Activated T-helper 9 cell treated with anti-CD3 and anti-CD28 coated beads, Interleukin-2, amount 50 U/mL, for 16 hours (primary cell): ENCODE results near the gene PRRT2.

Source experiments
- DNase-seq: peaks from one replicate; pipeline ENCODE4 v3.0.0-alpha.2; 2020; ENCODE audit warnings: low read depth

The PRRT2 gene

DNA sequence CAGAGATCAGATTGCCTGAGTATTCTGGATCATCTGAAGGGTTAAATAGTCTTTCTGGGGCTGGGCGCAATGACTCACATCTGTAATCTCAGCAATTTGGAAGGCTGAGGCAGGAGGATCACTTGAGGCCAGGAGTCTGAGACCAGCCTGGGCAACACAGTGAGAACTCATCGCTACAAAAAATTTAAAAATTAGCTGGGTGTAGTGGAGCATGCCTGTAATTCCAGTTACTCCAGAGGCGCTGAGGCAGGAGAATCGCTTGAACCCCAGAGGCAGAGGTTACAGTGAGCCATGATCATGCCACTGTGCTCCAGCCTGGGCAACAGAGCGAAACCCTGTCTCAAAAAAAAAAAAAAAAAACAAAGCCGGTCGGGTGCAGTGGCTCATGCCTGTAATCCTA is 23.9 kb downstream of the PRRT2 start:
- DNase-seq, result no peak

DNA sequence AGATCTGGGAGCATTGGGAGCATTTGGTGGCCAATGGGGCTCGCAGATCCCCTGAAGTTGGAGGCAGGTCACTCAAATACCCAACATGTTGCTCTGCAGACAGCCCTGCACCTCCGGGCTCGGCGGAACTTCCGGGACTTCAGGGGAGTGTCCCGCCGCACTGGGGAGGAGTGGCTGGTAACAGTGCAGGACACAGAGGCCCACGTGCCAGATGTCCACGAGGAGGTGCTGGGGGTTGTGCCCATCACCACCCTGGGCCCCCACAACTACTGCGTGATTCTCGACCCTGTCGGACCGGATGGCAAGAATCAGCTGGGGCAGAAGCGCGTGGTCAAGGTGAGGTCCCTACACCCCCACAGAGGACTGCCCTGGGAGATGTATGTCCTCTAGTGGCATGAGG is 24.6 kb downstream of the PRRT2 start:
- no peak for DNase-seq

DNA sequence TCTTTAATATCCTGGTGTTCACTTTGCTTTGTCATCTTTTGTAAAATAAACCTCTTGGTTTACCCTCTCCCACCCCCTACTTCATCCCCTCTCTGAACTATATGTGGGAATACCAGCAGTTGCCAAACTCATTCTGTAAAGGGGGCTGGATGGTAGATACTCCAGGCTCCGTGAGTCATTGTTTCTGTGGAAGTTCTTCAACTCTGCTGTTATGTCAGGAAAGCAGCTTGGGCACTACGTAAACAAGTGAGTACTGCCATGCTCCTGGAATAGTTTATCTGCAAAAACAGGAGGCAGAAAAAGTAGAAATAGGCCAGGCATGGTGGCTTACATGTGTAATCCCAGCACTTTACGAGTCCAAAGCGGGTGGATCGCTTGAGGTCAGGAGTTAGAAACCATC is 25.8 kb downstream of the PRRT2 start:
- no peak for DNase-seq

DNA sequence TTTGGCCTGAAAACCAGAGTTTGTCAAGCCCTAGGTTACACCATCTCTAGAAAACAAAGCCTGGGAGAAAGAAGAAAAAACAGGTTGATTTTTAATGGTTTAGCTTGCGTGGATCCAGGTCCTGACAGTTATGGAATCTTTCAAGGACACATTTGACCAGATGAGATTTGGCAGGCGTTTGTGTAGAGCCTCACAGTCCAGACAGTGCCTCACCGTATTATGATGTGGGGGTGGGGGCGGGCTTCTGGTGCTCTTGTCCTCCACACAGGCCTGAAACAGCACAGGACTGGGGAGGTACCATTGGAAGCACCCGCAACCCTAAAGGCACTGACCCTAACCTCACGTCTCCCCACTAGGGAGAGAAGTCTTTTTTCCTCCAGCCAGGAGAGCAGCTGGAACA is 27.8 kb downstream of the PRRT2 start:
- no peak for DNase-seq

DNA sequence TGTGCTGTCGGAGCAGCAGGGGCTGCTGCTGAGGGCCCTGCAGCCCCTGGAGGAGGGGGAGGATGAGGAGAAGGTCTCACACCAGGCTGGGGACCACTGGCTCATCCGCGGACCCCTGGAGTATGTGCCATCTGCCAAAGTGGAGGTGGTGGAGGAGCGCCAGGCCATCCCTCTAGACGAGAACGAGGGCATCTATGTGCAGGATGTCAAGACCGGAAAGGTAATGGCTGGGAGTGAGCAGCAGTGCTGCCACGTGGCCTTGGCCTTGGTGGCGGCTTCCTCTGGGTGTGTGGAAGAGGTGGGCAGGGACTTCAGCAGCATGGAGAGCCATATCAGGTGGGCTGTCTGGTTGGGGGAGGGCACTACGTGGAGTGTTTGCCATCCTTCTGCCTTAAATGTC is 28.2 kb downstream of the PRRT2 start:
- no peak for DNase-seq

DNA sequence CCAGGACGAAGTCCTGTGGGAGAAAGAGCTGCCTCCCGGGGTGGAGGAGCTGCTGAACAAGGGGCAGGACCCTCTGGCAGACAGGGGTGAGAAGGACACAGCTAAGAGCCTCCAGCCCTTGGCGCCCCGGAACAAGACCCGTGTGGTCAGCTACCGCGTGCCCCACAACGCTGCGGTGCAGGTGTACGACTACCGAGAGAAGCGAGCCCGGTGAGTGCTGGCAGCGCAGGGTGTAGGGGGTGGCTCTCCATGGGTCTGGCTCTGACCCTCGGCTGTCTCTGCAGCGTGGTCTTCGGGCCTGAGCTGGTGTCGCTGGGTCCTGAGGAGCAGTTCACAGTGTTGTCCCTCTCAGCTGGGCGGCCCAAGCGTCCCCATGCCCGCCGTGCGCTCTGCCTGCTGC is 29.6 kb downstream of the PRRT2 start:
- no peak for DNase-seq

DNA sequence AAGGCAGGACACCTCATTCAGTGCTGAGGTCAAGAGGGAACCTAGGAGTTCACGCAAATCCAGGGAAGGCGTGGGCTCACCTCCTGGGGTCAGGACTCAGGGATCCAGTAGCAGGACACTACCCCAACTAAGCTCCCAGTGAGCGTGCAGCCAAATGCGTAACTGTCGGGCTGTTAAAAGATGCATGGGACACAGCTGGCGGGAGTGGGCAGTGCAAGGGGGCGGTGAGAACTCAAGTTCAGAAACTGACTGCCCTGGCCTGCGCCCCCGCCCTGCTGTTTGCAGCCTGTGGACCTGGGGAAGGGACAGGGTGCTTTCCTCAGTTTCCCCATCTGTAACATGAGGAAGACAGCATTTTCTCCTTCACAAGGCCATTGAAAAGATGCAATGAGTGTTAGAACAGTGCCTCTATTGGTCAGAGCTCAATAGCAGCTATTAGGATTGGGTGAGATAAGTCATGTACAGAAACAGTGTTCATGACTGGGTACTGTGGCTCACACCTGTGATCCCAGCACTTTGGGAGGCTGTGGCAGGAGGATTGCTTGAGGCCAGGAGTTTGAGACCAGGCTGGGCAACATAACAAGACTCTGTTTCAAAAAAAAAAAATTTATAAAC is 30.8 kb downstream of the PRRT2 start:
- DNase-seq, result no peak

DNA sequence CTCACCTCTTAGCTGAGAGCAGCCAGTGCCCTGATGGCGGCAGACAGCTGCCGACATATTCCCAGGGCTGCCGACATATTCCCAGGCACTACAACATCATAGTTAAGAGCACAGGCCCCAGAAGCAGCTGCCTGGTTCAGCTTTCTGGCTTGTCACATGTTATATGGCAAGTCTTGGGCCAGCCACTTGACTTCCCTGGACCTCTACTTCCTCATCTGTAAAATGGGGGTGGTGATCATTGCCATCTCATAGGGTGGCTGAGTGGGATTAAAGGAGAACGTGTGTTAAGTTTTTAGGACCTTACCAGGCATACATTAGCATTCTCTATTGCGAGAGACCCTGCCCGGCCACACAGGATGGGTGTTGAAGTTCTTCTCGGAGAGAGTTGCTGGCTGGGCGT is 31.9 kb downstream of the PRRT2 start:
- DNase-seq, result no peak

DNA sequence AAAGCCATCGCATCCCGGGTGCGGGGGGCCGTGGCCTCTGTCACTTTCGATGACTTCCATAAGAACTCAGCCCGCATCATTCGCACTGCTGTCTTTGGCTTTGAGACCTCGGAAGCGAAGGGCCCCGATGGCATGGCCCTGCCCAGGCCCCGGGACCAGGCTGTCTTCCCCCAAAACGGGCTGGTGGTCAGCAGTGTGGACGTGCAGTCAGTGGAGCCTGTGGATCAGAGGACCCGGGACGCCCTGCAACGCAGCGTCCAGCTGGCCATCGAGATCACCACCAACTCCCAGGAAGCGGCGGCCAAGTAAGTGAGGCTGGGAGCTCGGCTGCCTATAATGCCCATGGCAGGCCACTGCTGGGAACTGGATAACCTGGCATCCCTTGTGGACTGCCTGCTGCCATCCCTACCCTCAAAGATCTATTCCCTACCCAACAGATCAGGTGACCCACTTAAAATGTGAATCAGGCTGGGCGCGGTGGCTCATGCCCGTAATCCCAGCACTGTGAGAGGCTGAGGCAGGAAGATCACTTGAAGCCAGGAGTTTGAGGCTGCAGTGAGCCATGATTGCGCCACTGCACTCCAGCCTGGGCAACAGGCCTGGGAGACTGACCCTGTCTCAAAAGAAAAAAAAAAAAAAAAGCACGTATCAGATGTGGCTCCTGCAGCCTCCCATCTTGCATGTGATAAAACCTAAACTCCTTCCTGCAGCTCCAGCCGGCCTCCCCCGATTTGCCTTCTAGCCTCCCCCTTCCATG is 32.8 kb downstream of the PRRT2 start:
- no peak for DNase-seq

DNA sequence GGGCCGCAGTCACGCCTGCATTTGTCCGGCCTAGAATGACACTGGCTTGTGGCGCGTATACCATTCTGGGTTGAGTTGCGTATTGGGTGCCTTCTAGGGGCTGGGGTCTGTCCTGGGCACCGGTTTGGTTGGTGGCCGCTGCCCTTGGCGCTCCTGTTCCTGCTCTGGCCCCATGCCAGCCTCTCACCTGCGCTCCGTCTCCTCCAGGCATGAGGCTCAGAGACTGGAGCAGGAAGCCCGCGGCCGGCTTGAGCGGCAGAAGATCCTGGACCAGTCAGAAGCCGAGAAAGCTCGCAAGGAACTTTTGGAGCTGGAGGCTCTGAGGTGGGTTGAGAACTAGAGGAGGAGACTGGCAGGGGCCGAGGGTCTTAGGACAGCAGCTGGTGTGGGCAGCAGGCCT is 33.7 kb downstream of the PRRT2 start:
- no peak for DNase-seq

DNA sequence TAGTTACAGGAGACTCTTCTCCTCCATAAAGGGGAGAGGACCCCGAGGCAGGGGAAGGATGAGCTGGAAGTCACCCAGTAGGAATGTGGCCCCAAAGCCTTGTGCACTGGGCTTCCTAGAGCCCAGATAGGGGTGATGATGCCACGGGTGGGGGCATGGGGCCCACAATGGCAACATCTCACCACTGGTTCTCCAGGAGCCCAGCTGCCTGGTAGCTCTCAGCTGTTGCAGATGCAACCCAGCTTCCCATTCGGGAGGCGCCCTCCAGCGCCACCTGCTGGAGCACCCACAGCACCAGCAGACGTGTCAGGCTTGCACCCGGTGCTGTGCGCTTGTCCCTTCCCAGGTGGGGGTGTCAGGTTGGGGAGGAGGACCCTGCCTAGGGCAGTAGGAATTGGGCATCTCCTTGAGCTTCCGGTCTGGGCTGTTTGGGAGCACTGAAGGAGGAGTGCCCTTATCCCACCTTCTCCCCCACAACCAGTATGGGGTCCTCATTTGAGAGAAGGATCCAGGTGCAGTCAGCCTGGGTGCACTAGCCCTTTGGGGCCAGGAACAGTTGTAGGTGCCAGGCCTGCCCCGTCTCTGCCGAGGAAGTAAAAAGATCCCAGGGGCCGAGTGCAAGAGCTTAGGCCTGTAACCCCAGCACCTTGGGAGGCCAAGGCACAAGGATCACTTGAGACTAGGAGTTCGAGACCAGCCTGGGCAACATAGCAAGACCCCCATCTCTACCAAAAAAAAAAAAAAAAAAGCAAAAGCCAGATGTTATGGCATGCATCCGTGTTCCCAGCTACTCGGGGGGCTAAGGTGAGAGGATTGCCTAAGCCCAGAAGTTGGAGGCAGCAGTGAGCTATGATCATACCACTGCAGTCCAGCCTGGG is 36.7 kb downstream of the PRRT2 start:
- peak; percentile 76 for DNase-seq

DNA sequence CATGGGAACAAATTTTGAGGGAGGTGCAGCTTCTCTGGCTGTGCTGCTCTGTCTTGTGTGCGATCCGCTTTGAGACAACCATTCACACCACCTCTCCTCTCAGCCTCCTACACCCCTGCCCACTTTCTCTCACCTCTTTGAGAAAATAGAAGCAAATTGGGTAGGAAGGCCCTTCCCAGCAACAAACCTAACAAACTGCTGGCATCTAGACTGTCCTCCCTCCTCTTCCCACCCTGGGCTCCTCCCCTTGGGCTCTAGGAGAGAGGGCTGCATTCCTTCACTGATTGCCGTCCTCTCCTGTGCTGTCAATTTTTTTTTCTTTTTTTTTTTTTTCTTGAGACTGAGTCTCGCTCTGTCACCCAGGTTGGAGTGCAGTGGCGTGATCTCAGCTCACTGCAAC is 37.5 kb downstream of the PRRT2 start:
- DNase-seq, result no peak

DNA sequence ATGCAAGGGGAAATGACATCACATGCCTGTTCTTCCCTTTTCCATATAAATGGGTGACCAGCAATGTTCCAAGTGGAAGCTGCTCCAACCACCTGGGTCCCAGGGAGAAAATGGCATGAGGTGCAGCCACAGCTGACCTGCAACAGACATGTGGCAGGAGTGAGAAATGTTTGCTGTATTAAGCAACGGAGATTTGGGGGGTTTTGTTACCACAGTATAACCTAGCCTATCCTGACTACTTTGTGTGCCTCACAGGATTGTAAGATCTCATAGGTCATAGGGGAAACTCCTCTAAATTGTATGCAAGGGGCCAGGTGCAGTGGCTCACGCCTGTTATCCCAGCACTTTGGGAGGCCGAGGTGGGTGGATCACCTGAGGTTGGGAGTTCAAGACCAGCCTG is 39.0 kb downstream of the PRRT2 start:
- no peak for DNase-seq

DNA sequence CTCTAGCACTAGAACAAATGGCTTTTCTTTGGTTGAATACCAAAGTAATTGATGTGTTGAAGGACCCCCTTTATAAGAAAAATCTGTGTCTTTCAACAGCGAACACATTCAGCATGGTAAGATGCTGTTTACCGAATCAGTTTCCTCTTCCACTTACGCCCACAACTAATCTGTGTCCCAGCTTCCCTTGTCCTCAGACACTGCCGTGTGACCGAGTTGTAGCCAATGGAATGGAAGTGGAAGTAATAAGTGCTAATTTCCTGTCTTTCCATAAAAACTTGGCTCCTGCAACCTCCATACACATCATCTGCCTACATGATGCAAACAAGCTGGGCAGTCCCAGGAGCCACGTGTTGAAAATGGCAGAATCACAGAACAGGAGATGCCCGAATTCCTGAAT is 40.7 kb downstream of the PRRT2 start:
- DNase-seq, result no peak

DNA sequence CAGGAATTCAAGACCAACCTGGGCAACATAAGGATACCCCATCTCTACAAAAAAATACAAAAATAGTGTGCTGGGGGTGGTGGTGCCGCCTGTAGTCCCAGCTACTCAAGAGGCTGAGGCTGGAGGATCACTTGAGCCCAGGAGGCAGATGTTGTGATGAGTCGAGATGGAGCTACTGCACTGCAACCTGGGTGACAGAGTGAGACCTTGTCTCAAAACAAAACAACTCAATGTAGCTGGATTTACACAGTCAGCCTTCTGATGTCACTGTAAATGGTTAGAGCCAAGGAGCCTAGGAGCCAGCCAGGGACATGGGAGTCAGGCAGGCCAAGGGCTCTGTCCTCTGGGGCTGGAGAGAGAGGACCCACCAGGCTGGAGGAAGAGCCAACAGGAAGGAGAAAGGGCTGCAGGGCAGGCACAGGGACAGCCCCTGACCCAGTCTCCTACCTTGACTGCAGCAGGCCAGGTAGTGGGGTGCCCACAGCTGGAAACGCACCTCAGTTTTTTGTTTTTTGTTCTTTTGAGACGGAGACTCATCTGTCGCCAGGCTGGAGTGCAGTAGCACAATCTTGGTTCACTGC is 42.6 kb downstream of the PRRT2 start:
- no peak for DNase-seq

DNA sequence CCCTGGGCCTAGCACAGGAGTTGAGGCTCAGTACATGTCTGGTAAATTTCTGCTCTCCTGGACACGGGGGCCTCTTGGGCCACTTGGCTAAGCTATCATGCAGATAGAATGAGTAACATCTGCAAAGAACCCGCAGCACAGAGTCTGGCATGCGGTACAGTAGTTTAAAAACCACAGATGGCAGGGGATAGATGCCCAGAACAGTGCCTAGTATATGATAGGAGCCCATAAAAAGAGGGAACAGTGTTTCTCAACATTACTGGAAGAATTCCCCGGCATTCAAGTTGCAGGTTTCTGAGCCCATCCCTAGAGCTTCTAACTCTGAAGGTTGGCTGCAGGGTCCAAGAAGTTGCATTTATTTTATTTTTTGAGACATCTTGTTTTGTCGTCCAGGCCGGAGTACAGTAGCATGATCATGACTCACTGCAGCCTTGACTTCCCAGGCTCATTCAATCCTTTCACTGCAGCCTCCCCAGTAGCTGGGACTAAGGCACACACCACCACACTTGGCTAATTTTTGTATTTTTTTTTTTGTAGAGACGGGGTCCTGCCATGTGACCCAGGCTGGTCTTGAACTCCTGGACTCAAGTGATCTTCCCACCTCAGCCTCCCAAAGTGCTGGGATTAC is 45.3 kb downstream of the PRRT2 start:
- DNase-seq, result no peak

DNA sequence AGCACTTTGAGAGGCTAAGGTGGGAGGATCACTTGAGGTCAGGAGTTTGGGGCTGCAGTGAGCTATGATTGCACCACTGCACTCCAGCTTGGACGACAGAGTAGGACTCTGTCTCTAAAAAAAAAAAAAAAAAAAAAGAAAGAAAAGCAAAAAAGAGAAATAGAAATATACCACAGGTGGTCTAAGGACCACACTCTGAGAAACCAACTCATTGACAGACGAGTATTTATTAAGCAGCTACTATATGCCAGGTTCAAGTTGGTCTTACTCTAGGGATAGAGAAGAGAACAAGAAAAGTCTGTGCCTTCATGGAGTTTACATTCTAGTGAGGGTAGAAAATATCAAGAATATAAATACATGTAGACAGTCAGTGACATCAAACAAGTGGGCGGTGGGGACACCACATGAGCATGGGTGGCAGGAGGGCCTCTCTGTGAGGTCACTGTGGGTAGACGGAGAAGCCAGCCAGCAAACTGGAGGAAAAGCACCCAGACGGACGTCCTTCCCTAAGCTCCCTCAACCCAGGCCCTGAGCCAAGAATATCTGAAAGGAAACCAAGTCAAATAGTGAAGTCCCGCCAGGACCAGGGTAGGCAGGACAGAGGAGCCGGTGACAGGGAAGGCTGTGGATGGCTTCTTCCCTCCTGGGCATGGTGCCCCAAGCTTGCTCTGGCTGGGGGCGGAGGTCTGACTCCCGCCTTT is 46.3 kb downstream of the PRRT2 start:
- DNase-seq, result no peak

DNA sequence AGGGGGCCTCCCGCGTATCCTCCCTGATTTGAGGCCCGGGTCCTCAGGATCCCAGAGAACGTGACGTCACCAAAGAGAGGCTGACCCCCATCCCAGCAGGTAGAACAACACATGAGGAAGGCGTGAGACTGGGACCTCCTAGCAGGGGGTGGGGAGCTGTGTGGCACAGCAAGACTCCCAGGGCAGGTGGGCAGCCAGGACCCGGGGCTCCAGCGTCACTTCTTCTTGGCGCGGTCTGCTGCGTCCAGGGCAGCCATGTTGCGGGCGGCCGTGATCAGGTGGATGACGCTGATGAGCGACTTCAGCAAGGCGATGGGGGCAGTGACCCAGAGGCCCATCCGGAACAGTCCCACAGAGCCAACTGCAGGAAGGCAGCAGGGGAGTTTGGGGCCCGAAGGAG is 47.0 kb downstream of the PRRT2 start:
- DNase-seq, result no peak

DNA sequence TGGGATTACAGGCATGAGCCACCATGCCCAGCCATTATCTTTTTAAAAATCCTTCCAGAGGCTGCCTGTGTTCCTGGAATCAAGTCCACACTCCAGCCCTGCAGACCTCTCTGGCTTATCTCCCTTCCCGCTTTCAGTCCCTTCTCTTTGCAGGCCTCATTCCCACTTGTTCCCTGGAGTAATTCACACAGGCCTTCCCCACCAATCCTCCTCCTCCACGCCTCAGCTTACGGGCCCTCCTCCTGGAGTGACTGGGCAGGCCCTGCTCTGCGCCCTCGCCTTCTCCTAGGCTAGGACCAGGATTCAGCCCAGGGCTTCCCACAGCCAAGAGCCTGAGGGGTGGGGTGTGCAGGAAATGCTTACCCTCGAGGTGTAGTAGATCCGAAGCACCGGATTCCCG is 48.2 kb downstream of the PRRT2 start:
- no peak for DNase-seq

DNA sequence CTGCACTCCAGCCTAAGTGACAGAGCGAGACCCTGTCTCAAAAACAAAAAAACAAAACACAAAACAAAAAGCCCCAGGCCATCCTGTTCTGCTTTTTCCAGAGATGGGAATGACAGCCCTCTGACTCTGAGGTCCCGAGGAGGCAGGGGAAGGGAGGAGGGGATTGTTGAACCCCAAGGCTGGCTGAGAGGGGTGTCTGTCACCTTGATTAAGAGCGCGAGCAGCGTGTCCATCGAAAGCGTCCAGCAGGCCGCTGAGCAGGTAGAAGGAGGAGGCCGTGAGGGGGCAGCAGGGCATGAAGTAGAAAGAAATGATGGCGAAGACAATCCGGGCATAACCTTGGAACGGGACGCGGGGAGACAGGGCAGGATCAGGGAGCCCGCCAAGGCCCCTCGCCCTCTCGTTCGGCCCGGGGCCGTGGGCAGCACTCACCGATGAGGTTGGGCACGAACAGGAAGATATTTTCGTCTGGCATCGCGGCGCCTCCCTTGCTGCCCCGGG is 50.4 kb downstream of the PRRT2 start:
- DNase-seq, result no peak

DNA sequence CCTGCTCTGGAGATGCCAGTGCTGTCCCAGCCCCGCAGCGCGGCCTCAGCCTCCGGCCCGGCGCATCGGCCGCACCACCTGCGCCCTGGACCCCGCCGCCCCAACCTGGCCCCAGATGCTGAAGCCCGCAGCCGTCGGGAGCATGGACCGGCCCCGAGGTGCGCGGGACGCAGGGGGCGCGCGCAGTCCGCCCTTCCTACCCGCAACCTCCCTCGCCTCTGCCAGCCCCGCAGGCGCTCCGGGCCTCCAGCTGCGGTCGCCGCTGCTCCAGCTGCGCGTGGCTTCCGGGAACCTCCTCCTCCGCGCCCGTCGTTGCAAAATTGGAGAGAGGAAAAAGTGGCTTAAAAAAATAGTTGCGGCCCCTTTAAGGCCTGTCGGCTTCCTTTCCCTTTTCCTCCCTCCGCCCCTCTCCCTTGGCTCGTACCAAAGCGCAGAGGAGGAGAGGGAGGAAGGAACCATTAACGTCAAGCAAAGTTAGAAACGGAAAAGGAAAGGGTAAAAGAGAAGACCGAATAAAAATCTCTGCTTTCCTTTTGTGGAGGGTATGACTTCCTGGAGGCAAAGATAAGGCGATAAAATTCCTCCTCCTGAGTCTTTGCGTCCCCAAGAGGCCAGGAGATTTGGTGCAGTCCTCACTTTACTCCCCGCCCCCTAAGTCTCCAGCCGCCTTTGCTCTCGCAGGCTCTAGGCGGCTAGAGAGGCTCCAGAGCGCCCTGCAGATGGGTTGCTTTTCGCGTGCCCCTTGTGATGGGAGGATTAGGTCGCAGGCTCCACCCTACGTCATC is 51.1 kb downstream of the PRRT2 start, which contains the start of gene CDIPT:
Gene CDIPT, minus strand, starts transcription at position 343 of the 785 bp plus-strand sequence. CDS start 369 bp downstream, outside the sequence.
- DNase-seq, result peak; percentile 87
